ENCODE data around the gene IL22RA2.

DNA sequence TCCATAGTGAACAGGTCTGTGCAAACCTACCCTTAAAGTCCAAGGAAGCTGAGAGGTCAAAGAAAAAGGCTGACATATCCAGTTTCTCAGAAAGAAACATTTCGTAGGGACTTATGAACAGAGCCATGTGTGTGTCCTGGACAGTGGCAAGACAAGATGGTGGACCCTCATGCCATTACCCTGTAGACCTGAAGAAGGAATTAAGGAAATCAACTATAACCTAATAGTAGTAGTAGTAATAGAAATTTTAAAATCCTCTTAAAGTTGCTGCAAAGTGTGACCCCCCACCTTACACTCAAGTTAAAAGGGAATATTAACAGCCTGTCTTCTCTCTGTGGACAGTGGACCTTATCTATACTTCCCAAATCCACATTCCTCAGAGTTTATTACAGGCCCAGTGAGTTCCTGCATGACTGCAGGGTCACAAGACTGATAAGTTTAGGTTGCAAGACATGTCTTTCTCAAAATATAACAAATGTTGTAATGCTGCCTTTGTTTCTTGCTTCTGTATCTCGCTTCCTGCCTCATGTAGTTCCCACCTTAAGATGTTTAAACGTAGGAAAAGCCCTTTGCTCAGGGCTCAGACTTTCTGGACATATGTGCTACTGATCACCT is 10.6 kb downstream of the IL22RA2 start:
- no peak for TF ChIP-seq ZNF404 (tag by site-specific recombination; IDR thresholded peaks at IDR 0.05)
- TF ChIP-seq ZNF600 (tag by site-specific recombination; IDR thresholded peaks at IDR 0.05): no peak
- no peak for TF ChIP-seq ZNF24 (tag by site-specific recombination; IDR thresholded peaks at IDR 0.05)
- TF ChIP-seq, protein P1, sequence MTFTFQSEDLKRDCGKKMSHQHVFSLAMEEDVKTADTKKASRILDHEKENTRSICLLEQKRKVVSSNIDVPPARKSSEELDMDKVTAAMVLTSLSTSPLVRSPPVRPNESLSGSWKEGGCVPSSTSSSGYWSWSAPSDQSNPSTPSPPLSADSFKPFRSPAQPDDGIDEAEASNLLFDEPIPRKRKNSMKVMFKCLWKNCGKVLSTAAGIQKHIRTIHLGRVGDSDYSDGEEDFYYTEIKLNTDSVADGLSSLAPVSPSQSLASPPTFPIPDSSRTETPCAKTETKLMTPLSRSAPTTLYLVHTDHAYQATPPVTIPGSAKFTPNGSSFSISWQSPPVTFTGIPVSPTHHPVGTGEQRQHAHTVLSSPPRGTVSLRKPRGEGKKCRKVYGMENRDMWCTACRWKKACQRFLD (tag by site-specific recombination; IDR thresholded peaks at IDR 0.05): no peak
- TF ChIP-seq, protein P2, sequence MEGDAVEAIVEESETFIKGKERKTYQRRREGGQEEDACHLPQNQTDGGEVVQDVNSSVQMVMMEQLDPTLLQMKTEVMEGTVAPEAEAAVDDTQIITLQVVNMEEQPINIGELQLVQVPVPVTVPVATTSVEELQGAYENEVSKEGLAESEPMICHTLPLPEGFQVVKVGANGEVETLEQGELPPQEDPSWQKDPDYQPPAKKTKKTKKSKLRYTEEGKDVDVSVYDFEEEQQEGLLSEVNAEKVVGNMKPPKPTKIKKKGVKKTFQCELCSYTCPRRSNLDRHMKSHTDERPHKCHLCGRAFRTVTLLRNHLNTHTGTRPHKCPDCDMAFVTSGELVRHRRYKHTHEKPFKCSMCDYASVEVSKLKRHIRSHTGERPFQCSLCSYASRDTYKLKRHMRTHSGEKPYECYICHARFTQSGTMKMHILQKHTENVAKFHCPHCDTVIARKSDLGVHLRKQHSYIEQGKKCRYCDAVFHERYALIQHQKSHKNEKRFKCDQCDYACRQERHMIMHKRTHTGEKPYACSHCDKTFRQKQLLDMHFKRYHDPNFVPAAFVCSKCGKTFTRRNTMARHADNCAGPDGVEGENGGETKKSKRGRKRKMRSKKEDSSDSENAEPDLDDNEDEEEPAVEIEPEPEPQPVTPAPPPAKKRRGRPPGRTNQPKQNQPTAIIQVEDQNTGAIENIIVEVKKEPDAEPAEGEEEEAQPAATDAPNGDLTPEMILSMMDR (tag by site-specific recombination; IDR thresholded peaks at IDR 0.05): no peak
- TF ChIP-seq, protein P3, sequence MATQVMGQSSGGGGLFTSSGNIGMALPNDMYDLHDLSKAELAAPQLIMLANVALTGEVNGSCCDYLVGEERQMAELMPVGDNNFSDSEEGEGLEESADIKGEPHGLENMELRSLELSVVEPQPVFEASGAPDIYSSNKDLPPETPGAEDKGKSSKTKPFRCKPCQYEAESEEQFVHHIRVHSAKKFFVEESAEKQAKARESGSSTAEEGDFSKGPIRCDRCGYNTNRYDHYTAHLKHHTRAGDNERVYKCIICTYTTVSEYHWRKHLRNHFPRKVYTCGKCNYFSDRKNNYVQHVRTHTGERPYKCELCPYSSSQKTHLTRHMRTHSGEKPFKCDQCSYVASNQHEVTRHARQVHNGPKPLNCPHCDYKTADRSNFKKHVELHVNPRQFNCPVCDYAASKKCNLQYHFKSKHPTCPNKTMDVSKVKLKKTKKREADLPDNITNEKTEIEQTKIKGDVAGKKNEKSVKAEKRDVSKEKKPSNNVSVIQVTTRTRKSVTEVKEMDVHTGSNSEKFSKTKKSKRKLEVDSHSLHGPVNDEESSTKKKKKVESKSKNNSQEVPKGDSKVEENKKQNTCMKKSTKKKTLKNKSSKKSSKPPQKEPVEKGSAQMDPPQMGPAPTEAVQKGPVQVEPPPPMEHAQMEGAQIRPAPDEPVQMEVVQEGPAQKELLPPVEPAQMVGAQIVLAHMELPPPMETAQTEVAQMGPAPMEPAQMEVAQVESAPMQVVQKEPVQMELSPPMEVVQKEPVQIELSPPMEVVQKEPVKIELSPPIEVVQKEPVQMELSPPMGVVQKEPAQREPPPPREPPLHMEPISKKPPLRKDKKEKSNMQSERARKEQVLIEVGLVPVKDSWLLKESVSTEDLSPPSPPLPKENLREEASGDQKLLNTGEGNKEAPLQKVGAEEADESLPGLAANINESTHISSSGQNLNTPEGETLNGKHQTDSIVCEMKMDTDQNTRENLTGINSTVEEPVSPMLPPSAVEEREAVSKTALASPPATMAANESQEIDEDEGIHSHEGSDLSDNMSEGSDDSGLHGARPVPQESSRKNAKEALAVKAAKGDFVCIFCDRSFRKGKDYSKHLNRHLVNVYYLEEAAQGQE (tag by site-specific recombination; IDR thresholded peaks at IDR 0.05): no peak
- TF ChIP-seq ZNF830 (tag by site-specific recombination; IDR thresholded peaks at IDR 0.05; ENCODE audit: low read depth): no peak
- no peak for TF ChIP-seq SP2 (tag by site-specific recombination; IDR thresholded peaks at IDR 0.05)
- TF ChIP-seq, protein P4, sequence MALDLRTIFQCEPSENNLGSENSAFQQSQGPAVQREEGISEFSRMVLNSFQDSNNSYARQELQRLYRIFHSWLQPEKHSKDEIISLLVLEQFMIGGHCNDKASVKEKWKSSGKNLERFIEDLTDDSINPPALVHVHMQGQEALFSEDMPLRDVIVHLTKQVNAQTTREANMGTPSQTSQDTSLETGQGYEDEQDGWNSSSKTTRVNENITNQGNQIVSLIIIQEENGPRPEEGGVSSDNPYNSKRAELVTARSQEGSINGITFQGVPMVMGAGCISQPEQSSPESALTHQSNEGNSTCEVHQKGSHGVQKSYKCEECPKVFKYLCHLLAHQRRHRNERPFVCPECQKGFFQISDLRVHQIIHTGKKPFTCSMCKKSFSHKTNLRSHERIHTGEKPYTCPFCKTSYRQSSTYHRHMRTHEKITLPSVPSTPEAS (tag by site-specific recombination; IDR thresholded peaks at IDR 0.05): no peak
- no peak for TF ChIP-seq KLF16 (tag by site-specific recombination; IDR thresholded peaks at IDR 0.05)
- TF ChIP-seq, protein P5, sequence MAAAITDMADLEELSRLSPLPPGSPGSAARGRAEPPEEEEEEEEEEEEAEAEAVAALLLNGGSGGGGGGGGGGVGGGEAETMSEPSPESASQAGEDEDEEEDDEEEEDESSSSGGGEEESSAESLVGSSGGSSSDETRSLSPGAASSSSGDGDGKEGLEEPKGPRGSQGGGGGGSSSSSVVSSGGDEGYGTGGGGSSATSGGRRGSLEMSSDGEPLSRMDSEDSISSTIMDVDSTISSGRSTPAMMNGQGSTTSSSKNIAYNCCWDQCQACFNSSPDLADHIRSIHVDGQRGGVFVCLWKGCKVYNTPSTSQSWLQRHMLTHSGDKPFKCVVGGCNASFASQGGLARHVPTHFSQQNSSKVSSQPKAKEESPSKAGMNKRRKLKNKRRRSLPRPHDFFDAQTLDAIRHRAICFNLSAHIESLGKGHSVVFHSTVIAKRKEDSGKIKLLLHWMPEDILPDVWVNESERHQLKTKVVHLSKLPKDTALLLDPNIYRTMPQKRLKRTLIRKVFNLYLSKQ (tag by site-specific recombination; IDR thresholded peaks at IDR 0.05; ENCODE audit: borderline replicate concordance): no peak
- no peak for TF ChIP-seq SALL2 (tag by site-specific recombination; IDR thresholded peaks at IDR 0.05; ENCODE audit: borderline replicate concordance)
- no peak for TF ChIP-seq TCF7L2 (IDR thresholded peaks at IDR 0.05; ENCODE audit: borderline replicate concordance, low read depth, low read length)
- TF ChIP-seq, protein P6, sequence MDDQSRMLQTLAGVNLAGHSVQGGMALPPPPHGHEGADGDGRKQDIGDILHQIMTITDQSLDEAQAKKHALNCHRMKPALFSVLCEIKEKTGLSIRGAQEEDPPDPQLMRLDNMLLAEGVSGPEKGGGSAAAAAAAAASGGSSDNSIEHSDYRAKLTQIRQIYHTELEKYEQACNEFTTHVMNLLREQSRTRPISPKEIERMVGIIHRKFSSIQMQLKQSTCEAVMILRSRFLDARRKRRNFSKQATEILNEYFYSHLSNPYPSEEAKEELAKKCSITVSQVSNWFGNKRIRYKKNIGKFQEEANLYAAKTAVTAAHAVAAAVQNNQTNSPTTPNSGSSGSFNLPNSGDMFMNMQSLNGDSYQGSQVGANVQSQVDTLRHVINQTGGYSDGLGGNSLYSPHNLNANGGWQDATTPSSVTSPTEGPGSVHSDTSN (CRISPR knock-in tag; IDR thresholded peaks at IDR 0.05): no peak
